HG03039 (cell line): ENCODE results near the gene EIF4G1.
A peak's percentile ranks its signal among the peaks of the same experiment; 100 is the strongest.
"Not testable (repeated sequence)": the region's sequence is repeated elsewhere in the genome, so short reads cannot be mapped to it uniquely, and the experiment has no call there.

ENCODE experiments used
- ATAC-seq: cut with Tn5 transposase; IDR thresholded peaks from one replicate; pipeline ENCODE4 v1.9.1; 2021; ENCODE audit warnings: mild to moderate bottlenecking, moderate library complexity; ENCODE audit not compliant: unreplicated experiment

EIF4G1 gene

GRCh38 chr3:184314363-184314699 is at the start of gene EIF4G1:
Gene EIF4G1 (plus strand): TSS chr3:184314606. CDS start chr3:184315797, 1,191 bp downstream.
- peak; percentile 75 for ATAC-seq

GRCh38 chr3:184267249-184267648 is 47.2 kb upstream of the EIF4G1 start:
- ATAC-seq = not testable (repeated sequence)

DNA sequence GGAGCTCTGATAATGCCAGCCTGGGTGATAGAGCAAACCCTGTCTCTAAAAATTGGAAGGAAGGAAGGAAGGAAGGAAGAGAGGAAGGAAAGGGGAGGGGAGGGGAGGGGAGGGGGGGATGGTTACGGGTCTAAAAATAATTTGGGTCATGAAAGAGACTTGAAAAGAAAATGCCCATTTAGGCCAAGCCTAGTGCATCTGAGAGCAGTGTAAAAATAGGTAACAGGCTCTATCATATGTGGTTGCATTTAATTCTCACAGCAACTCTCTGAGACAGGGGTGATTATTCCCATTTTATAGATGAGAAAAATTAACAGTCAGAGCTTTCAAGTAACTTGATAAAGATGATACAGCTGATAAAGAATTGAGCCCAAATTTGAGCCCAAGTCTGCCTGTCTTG is 42.1 kb upstream of the EIF4G1 start:
- no peak for ATAC-seq

GRCh38 chr3:184275381-184275701 is 39.1 kb upstream of the EIF4G1 start:
- ATAC-seq = no peak

GRCh38 chr3:184275961-184276910 is 38.2 kb upstream of the EIF4G1 start, which contains the start of gene ECE2:
Gene ECE2 (plus strand): TSS chr3:184276022. CDS start chr3:184276154, 132 bp downstream.
- ATAC-seq = no peak

DNA sequence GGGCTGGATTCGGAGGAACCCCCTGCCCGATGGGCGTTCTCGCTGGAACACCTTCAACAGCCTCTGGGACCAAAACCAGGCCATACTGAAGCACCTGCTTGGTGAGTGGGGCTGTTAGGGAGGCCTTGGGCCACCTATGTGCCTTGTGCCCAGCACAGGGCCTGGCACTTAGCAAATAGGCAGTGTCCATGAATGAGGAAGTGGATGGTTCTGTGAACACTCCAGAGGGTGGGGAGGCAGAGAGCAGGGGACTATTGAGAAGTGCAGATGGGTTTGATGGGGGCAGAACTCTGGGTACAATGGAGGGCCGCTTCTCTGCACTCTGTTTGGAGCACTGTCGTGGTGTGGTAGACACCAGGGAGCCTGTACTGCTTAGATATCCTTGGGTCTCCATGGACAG is 37.0 kb upstream of the EIF4G1 start:
- no peak for ATAC-seq

DNA sequence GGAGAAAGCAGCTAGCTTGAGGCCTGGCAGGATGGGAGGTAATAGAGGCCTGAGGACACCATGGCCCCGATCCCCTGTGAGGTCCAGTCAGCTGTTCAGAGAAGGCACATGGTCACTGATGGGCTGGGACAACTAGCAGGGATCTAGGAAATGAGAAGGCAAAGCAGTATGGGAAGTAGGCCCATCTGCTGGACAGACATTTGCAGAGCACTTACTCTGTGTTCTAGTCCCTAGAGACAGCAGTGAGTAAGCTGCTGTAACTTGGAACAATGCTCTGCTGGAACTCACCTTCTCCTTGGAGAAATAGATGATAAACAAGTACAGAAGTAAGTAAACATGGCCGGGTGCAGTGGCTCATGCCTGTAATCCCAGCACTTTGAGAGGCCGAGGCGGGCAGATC is 31.5 kb upstream of the EIF4G1 start:
- no peak for ATAC-seq

DNA sequence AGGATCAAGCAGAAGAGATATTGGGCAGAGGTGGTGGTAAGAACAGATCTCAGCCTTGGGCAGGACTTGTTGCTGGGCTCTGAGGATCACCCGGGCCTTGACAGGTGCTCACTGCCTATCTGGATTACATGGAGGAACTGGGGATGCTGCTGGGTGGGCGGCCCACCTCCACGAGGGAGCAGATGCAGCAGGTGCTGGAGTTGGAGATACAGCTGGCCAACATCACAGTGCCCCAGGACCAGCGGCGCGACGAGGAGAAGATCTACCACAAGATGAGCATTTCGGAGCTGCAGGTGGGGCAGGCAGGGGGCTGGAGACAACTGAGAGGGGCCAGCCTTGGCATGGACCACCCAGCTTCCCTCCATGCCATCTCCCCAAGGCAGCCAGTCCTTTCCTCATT is 30.7 kb upstream of the EIF4G1 start:
- no peak for ATAC-seq

DNA sequence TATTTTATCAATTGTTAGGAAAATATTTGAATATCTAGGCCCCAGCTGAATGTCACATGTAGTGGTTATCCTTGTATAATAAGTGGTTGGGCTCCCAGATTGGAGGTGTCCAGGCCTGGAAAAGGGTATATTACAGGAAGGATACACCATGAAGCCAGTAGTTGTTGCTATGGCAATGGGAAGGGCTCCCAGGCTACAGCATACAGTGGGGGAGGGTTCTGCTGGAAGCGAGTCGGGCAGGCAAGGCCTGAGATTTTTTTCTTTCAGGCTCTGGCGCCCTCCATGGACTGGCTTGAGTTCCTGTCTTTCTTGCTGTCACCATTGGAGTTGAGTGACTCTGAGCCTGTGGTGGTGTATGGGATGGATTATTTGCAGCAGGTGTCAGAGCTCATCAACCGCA is 29.7 kb upstream of the EIF4G1 start:
- ATAC-seq = no peak

- no peak for ATAC-seq
Observed at GRCh38 chr3:184289426-184289938, 24.9 kb upstream of the EIF4G1 start.

DNA sequence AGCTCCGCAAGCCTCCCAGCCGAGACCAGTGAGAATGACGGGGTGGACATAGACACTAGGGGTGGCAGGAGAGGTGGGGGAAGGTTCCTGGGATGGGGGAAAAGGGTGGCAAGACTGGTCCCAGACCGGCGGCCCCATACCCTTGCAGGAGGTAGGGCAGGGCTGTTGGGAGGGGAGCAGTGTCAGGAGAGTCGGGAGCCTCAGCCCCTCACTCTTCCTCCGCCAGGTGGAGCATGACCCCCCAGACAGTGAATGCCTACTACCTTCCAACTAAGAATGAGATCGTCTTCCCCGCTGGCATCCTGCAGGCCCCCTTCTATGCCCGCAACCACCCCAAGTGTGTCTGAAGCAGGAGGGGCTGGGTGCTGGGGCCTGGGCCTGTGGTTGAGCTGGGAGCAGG is 24.1 kb upstream of the EIF4G1 start:
- no peak for ATAC-seq

DNA sequence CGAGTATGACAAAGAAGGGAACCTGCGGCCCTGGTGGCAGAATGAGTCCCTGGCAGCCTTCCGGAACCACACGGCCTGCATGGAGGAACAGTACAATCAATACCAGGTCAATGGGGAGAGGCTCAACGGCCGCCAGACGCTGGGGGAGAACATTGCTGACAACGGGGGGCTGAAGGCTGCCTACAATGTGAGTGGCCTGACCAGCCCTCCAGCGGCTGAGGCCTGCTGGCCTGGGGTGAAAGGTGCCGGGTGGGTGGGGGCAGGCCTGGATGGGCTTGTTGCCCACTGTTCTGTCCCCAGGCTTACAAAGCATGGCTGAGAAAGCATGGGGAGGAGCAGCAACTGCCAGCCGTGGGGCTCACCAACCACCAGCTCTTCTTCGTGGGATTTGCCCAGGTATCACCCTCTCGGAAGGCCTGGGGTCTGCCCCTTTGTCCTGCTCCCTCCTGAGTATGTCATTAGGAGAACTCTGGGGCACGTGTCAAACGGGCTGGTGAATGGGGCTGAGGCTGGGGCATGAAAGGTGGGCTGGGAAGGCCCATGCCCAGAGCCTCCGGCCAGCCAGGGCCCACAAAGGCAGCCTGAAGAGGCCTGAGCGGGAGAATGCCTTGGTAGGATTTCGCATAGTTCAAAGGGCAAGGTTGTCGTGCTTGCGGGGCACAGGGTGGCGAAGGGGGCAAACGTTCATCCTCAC is 23.2 kb upstream of the EIF4G1 start:
- no peak for ATAC-seq

DNA sequence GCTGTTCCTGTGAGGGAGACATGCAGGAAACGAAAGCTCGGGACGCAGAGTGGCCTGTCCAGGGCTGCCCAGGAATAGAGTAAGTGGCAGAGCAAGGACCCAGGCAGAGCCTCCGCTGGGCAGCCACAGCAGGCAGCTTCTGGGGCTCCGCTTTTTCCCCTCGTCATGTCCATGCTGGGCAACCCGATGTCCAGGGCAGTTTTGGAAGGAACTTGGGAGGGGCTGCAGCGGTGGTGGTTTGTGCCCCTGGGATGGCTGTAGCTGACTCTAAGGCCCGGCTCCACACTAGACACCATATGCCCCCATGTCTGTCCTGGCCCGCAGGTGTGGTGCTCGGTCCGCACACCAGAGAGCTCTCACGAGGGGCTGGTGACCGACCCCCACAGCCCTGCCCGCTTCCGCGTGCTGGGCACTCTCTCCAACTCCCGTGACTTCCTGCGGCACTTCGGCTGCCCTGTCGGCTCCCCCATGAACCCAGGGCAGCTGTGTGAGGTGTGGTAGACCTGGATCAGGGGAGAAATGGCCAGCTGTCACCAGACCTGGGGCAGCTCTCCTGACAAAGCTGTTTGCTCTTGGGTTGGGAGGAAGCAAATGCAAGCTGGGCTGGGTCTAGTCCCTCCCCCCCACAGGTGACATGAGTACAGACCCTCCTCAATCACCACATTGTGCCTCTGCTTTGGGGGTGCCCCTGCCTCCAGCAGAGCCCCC is 22.5 kb upstream of the EIF4G1 start:
- ATAC-seq = no peak

- ATAC-seq = no peak
Observed at GRCh38 chr3:184295771-184296170, 18.6 kb upstream of the EIF4G1 start.

GRCh38 chr3:184296616-184297015 is 17.8 kb upstream of the EIF4G1 start:
- no peak for ATAC-seq

DNA sequence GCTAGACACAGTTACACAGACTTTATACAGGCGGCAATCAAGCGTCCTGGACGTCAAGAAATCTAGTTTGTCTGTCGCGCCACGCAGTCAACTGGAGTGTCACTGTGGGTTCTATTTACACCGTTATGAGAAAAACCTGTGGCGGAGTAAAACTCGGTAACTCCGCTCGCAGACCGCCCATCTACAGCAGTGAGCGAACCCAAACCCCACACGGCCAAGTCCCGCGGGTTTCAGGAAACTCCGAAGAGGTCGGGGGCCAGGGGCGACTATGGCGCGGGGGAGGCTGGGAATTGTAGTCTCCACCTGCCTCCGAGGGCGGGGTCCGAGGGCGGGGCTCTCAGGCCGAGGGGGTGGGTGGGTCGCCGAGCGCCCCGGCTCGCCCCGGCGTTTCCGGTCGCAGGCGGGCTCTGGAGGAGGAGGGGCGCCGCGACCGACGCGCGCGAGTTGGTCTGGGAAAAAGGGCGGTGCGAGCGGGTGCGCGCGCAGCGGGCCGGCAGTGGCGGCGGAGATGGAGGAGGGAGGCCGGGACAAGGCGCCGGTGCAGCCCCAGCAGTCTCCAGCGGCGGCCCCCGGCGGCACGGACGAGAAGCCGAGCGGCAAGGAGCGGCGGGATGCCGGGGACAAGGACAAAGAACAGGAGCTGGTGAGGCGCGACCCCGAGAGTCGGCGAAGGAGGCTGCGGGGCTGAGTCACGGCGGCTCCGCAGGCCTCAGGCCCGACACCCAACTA is 15.5 kb upstream of the EIF4G1 start, which contains the start of gene PSMD2:
Gene PSMD2, plus strand, starts transcription at position 483 of the 729 bp plus-strand sequence. Its CDS starts 26 bp downstream, at position 509.
- peak; percentile 91 for ATAC-seq

DNA sequence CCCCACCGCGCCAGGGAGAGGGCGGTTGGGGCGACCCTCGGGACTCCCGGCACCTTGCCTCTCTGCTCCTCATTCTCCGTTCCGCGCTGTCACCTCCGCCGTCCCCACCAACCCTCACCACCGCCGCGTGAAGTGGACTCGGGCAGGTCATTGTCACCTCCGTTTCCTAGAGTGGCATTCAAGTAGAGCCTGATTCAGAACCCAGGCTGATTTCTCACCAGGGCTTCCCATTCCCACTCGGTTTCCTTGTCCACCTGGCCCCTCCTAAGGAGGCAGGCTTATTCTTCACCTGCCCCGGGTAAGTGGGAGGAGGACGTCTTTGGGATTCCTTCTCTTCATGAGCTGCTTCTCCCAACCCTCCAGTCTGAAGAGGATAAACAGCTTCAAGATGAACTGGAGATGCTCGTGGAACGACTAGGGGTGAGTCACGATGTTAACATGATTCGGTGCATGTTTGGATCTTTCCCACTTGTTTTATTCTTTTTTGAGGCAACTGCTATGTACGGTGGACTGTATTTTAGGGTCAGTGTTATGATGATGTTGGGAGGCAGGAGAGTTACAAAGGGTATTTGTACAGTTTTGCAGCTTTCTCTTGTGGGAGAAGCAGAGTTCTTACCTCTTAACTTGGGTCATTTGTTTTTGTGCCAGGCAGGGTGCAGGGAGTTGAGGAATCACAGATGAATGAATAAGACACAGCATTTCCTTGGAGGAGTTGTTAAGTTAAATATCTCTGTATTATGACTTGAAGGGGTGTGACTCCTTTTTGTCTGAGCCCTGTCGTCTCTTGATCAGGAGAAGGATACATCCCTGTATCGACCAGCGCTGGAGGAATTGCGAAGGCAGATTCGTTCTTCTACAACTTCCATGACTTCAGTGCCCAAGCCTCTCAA is 14.7 kb upstream of the EIF4G1 start:
- no peak for ATAC-seq

- no peak for ATAC-seq
Observed at GRCh38 chr3:184300378-184300720, 14.1 kb upstream of the EIF4G1 start.

GRCh38 chr3:184305577-184305976 is 8.8 kb upstream of the EIF4G1 start:
- ATAC-seq = no peak
